ENCODE measurements around the gene RALGAPA1. TPM values are rescaled to one million over a fixed set of nuclear protein-coding genes. Genes with fewer than 3 reads are reported as not detected.

The RALGAPA1 gene
- total and polyA plus RNA-seq, 2 of the 13 experiments (the other 11 are each of a cell fraction or from before 2014, with no cell fraction given): 65.0 to 89.2 TPM

GRCh38 chr14:35504260-35504659 is 304.8 kb downstream of the RALGAPA1 start:
- H3K79me2 ChIP-seq (ENCODE audit: insufficient read depth, low read length): no peaks in the 10 kb centered on the region
- no peak overlapping the region for H3K27ac ChIP-seq (ENCODE audit: extremely low read length, insufficient read depth, low read length)
- intact Hi-C loops (cut with micrococcal nuclease; ENCODE audit: unreplicated experiment): no loop called here
- WGBS (ENCODE audit: low lambda C conversion rate): 0% methylated on average over 1 of the region's 1 CpG
- in situ Hi-C loops (cut with HindIII; ENCODE audit: extremely low pct_ligation_motif_present, low pct_unique_long_range_greater_than_20kb): no loop called here
- H3K4me3 ChIP-seq (replicated peaks in 1 of 3; ENCODE audit: insufficient read depth in 1 of 3, low read depth in 2 of 3, low read length in 3 of 3): peak overlapping the region in 1 of 3 experiments; percentile 6; a peak in 2 of 6 replicates
- POLR2A ChIA-PET: no interaction called here
- no peak overlapping the region for H3K9ac ChIP-seq (ENCODE audit: insufficient read depth, low read depth, low read length)
- peak; percentile 85 for DNase-seq (ENCODE audit: low spot score)
- no peak overlapping the region for H2AFZ ChIP-seq (ENCODE audit: low read length)
- H3K4me1 ChIP-seq (ENCODE audit: insufficient read depth, low read length): peaks cover 16% of the 10 kb centered on the region
- CTCF ChIA-PET (ENCODE audit: low intra/inter-chr PET ratio, low total read pairs): no interaction called here
- H3K27me3 ChIP-seq (ENCODE audit: control insufficient read depth in 1 of 2, insufficient read depth in 2 of 2, low read length in 2 of 2): 0 out of 5 replicates have a peak, but pooled peaks cover 0 to 3% of the 10 kb centered on the region in 2 experiments
- H3K9me3 ChIP-seq (ENCODE audit: low read length): no peaks in the 10 kb centered on the region
- BruUV-seq (replicated peaks): no TSS peak
- no peaks in the 10 kb centered on the region for H3K36me3 ChIP-seq (replicated peaks in 1 of 2; ENCODE audit: control insufficient read depth in 1 of 2, insufficient read depth in 2 of 2, low read length in 2 of 2)
- FAIRE-seq: peak; percentile 26
- no peaks in the 10 kb centered on the region for H4K20me1 ChIP-seq (ENCODE audit: insufficient read depth, low read length)
- peak; percentile 91 for ATAC-seq
- H3K4me2 ChIP-seq (ENCODE audit: low read depth, low read length): peak overlapping the region; percentile 43
- peak; percentile 53; the same call in 1 of the 2 replicates for TF ChIP-seq PAXIP1 (CRISPR knock-in tag; conservative IDR thresholded peaks at IDR 0.05)
- peak; percentile 83 for TF ChIP-seq HNF4A (CRISPR knock-in tag; IDR thresholded peaks at IDR 0.05)
- TF ChIP-seq, protein P1, sequence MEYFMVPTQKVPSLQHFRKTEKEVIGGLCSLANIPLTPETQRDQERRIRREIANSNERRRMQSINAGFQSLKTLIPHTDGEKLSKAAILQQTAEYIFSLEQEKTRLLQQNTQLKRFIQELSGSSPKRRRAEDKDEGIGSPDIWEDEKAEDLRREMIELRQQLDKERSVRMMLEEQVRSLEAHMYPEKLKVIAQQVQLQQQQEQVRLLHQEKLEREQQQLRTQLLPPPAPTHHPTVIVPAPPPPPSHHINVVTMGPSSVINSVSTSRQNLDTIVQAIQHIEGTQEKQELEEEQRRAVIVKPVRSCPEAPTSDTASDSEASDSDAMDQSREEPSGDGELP (IDR thresholded peaks at IDR 0.05; ENCODE audit: borderline replicate concordance, low read depth): 0 out of 2 replicates have a peak, but pooled peaks have one; percentile 21
- no peak for TF ChIP-seq ZSCAN21 (CRISPR knock-in tag; IDR thresholded peaks at IDR 0.05; ENCODE audit: borderline replicate concordance)
- TF ChIP-seq KAT8 (CRISPR knock-in tag; IDR thresholded peaks at IDR 0.05): peak; percentile 18; the same call in 1 of the 2 replicates
- TF ChIP-seq ZSCAN22 (CRISPR knock-in tag; IDR thresholded peaks at IDR 0.05): 0 out of 2 replicates have a peak, but pooled peaks have one; percentile 40
- no peak for TF ChIP-seq KLF15 (CRISPR knock-in tag; IDR thresholded peaks at IDR 0.05; ENCODE audit: borderline replicate concordance)
- peak in 1 of 2 experiments; percentile 32; a peak in 2 of 4 replicates for TF ChIP-seq MAFK (conservative IDR thresholded peaks at IDR 0.05 in 1 of 2, IDR thresholded peaks at IDR 0.05 in 1 of 2; ENCODE audit: low read length in 2 of 2)
- TF ChIP-seq ELF3 (CRISPR knock-in tag; IDR thresholded peaks at IDR 0.05): 0 out of 2 replicates have a peak, but pooled peaks have one; percentile 47
- TF ChIP-seq HNF4G (IDR thresholded peaks at IDR 0.05; ENCODE audit: borderline replicate concordance, low read depth, low read length): peak; percentile 80
- TF ChIP-seq HNF4G (CRISPR knock-in tag; IDR thresholded peaks at IDR 0.05; ENCODE audit: borderline replicate concordance, low read depth): no peak; the same call in 1 of the 2 replicates
- TF ChIP-seq ZNF644 (CRISPR knock-in tag; IDR thresholded peaks at IDR 0.05; ENCODE audit: low read depth): peak; percentile 53; the same call in 1 of the 2 replicates
- 0 out of 2 replicates have a peak, but pooled peaks have one; percentile 17 for TF ChIP-seq SAP130 (CRISPR knock-in tag; IDR thresholded peaks at IDR 0.05; ENCODE audit: low read depth)
- TF ChIP-seq FOXA3 (CRISPR knock-in tag; IDR thresholded peaks at IDR 0.05): peak; percentile 48; the same call in 1 of the 2 replicates
- TF ChIP-seq GLI4 (CRISPR knock-in tag; IDR thresholded peaks at IDR 0.05; ENCODE audit: borderline replicate concordance): no peak
- TF ChIP-seq ZNF510 (CRISPR knock-in tag; IDR thresholded peaks at IDR 0.05; ENCODE audit: low read depth): no peak
- TF ChIP-seq STAT5B (CRISPR knock-in tag; IDR thresholded peaks at IDR 0.05): no peak
- TF ChIP-seq, protein P2, sequence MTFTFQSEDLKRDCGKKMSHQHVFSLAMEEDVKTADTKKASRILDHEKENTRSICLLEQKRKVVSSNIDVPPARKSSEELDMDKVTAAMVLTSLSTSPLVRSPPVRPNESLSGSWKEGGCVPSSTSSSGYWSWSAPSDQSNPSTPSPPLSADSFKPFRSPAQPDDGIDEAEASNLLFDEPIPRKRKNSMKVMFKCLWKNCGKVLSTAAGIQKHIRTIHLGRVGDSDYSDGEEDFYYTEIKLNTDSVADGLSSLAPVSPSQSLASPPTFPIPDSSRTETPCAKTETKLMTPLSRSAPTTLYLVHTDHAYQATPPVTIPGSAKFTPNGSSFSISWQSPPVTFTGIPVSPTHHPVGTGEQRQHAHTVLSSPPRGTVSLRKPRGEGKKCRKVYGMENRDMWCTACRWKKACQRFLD (CRISPR knock-in tag; IDR thresholded peaks at IDR 0.05; ENCODE audit: borderline replicate concordance): no peak
- TF ChIP-seq, protein P3, sequence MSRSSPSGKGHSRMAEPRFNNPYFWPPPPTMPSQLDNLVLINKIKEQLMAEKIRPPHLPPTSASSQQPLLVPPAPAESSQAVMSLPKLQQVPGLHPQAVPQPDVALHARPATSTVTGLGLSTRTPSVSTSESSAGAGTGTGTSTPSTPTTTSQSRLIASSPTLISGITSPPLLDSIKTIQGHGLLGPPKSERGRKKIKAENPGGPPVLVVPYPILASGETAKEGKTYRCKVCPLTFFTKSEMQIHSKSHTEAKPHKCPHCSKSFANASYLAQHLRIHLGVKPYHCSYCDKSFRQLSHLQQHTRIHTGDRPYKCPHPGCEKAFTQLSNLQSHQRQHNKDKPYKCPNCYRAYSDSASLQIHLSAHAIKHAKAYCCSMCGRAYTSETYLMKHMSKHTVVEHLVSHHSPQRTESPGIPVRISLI (CRISPR knock-in tag; IDR thresholded peaks at IDR 0.05; ENCODE audit: borderline replicate concordance): 0 out of 2 replicates have a peak, but pooled peaks have one; percentile 23
